HepG2 (cell line): Measurements from ENCODE around the gene NPHS1. TPM values are rescaled to one million over a fixed set of nuclear protein-coding genes. Genes with fewer than 3 reads are reported as not detected.
A peak's percentile ranks its signal among the peaks of the same experiment; 100 is the strongest.

ENCODE experiments used
- E2F2 ChIP-seq: sonication (generic); formaldehyde crosslinking; IDR thresholded peaks from 2 replicates; pipeline ENCODE4 v1.4.0; 2020; ENCODE audit warnings: missing genetic modification reagents, borderline replicate concordance
- ESRRA ChIP-seq: sonication (generic); formaldehyde crosslinking; IDR thresholded peaks from 2 replicates; pipeline ENCODE4 v1.5.1; 2020; ENCODE audit warnings: mild to moderate bottlenecking, low read depth, missing genetic modification reagents
- GATAD2A ChIP-seq: IDR thresholded peaks from 2 replicates; pipeline ENCODE4 v1.6.1; 2016
- GPBP1L1 ChIP-seq: sonication (generic); formaldehyde crosslinking; IDR thresholded peaks from 2 replicates; pipeline ENCODE4 v1.5.0; 2020; ENCODE audit warnings: mild to moderate bottlenecking, missing genetic modification reagents
- MEF2D ChIP-seq: sonication (generic); formaldehyde crosslinking; IDR thresholded peaks from 2 replicates; pipeline ENCODE4 v1.5.1; 2020; ENCODE audit warnings: mild to moderate bottlenecking, missing genetic modification reagents
- MNT ChIP-seq: fragments of 450-650 bp; IDR thresholded peaks from 2 replicates; pipeline ENCODE4 v1.6.1; 2016
- MTF1 ChIP-seq: sonication (generic); formaldehyde crosslinking; IDR thresholded peaks from 2 replicates; pipeline ENCODE4 v1.5.0; 2020; ENCODE audit warnings: missing genetic modification reagents
- PLRG1 ChIP-seq: fragments of 450-650 bp; conservative IDR thresholded peaks from 2 replicates; pipeline ENCODE4 v1.6.1; 2016
- PRDM15 ChIP-seq: sonication (generic); formaldehyde crosslinking; IDR thresholded peaks from 2 replicates; pipeline ENCODE4 v1.4.0; 2020; ENCODE audit warnings: missing genetic modification reagents
- RARA ChIP-seq: IDR thresholded peaks from 2 replicates; pipeline ENCODE4 v1.6.1; 2016; ENCODE audit warnings: missing genetic modification reagents, missing compliant biosample characterization
- RELA ChIP-seq: sonication (generic); formaldehyde crosslinking; IDR thresholded peaks from 2 replicates; pipeline ENCODE4 v1.4.0; 2020; ENCODE audit warnings: missing genetic modification reagents
- TFAP4 ChIP-seq: sonication (generic); IDR thresholded peaks from 2 replicates; pipeline ENCODE4 v1.6.1; 2016; ENCODE audit warnings: low read depth, borderline replicate concordance
- ZBTB42 ChIP-seq: sonication (generic); formaldehyde crosslinking; IDR thresholded peaks from 2 replicates; pipeline ENCODE4 v1.5.0; 2020; ENCODE audit warnings: mild to moderate bottlenecking, missing genetic modification reagents
- ZBTB46 ChIP-seq: sonication (generic); formaldehyde crosslinking; IDR thresholded peaks from 2 replicates; pipeline ENCODE4 v1.4.0; 2020; ENCODE audit warnings: mild to moderate bottlenecking, missing genetic modification reagents, borderline replicate concordance
- ZNF20 ChIP-seq: sonication (generic); formaldehyde crosslinking; IDR thresholded peaks from 2 replicates; pipeline ENCODE4 v1.4.0; 2020; ENCODE audit warnings: mild to moderate bottlenecking, moderate library complexity, missing genetic modification reagents
- ZNF253 ChIP-seq: sonication (generic); formaldehyde crosslinking; IDR thresholded peaks from 2 replicates; pipeline ENCODE4 v1.8.0; 2022; ENCODE audit warnings: mild to moderate bottlenecking, missing genetic modification reagents, borderline replicate concordance
- ZNF275 ChIP-seq: sonication (generic); formaldehyde crosslinking; IDR thresholded peaks from 2 replicates; pipeline ENCODE4 v1.8.0; 2022; ENCODE audit warnings: missing genetic modification reagents, mild to moderate bottlenecking, inconsistent platforms, borderline replicate concordance
- ZNF430 ChIP-seq: sonication (generic); formaldehyde crosslinking; IDR thresholded peaks from 2 replicates; pipeline ENCODE4 v1.9.0; 2021; ENCODE audit warnings: mild to moderate bottlenecking, missing genetic modification reagents
- polyA plus RNA-seq, 8 experiments: library from polyadenylated mRNA; depleted of rRNA in 3 of 8; stranded (reverse) in 7 of 8; unstranded in 1 of 8; fragments of >200 nt; fragmentation: Illumina TruSeq in 4 of 8; extraction: Trizol in 4 of 8; gene quantifications; 2 replicates each; pipeline versions ENCODE4 v1.2.1 to v1.2.3, GENCODE V29; 2011 to 2016; ENCODE audit warnings: low read depth in 4 of 8, missing spikeins in 1 of 8, mixed read lengths in 1 of 8; ENCODE audit not compliant: insufficient read depth in 1 of 8
- total RNA-seq, 5 experiments: library from RNA; depleted of rRNA; stranded (reverse); fragments of >200 nt; fragmentation: Illumina TruSeq; extraction: Trizol; gene quantifications; 2 replicates each; pipeline ENCODE4 v1.2.3, GENCODE V29; 2016; ENCODE audit warnings: low read depth in 1 of 5

NPHS1 gene
- total and polyA plus RNA-seq, 2 of the 13 experiments (the other 11 are each of a cell fraction or from before 2014, with no cell fraction given): not detected

GRCh38 chr19:35879770-35880317 lies 27.5 kb upstream of the NPHS1 start (continued):
- TF ChIP-seq GATAD2A (CRISPR knock-in tag) (peak; percentile 56; the same call in 1 of the 2 replicates), RELA (CRISPR knock-in tag) (0 out of 2 replicates have a peak, but pooled peaks have one; percentile 67), MEF2D (peak; percentile 79; the same call in 1 of the 2 replicates), GPBP1L1 (CRISPR knock-in tag) (no peak), PRDM15 (CRISPR knock-in tag) (peak; percentile 74; the same call in 1 of the 2 replicates), PLRG1 (no peak), ZNF275 (peak; percentile 78; the same call in 1 of the 2 replicates), ZNF20 (0 out of 2 replicates have a peak, but pooled peaks have one; percentile 46), ESRRA (CRISPR knock-in tag) (no peak), MNT (peak; percentile 92), ZNF253 (CRISPR knock-in tag) (peak; percentile 46; the same call in 1 of the 2 replicates), ZNF430 (CRISPR knock-in tag) (peak; percentile 98), MTF1 (CRISPR knock-in tag) (peak; percentile 85; the same call in 1 of the 2 replicates), ZBTB46 (no peak), RARA (peak; percentile 70), E2F2 (no peak), ZBTB42 (CRISPR knock-in tag) (no peak), TFAP4 (peak; percentile 33; the same call in 1 of the 2 replicates)
